GM03348 (cell line): ENCODE data around the gene COBLL1.
A peak's percentile ranks its signal among the peaks of the same experiment; 100 is the strongest.
"Not testable (repeated sequence)": the region's sequence is repeated elsewhere in the genome, so short reads cannot be mapped to it uniquely, and the experiment has no call there.

Experiments used
- DNase-seq: peaks from one replicate; pipeline ENCODE4 v3.0.0; 2012; ENCODE audit warnings: low spot score

COBLL1 gene

DNA sequence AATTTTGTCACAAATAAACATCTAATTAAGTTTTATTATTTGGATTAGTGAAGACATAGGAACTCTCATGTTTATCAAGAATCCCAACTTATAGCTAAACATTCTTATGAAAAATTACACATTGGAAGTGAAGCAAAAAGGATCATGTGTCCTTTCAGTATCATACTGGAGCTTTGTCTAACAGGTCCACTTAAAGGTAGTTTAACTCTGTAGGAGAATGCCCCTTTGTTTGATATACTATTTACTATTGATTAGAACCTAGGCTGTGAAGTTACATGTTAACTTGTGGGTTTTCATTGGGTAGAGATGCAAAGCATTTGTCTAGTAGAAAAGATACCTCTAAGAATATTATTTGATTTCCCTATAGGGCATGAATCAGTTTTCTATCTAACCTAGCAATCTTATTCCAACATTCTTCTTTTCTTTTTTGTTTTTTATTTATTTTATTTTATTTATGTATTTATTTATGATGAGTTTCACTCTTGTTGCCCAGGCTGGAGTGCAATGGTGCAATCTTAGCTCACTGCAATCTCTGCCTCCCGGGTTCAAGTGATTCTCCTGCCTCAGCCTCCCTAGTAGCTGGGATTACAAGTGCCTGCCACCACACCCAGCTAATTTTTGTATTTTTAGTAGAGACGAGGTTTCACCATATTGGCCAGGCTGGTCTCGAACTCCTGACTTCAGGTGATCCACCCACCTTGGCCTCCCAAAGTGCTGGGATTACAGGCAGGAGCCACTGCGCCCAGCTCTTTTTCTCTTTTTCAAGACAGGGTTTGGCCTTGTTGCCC lies 18.5 kb upstream of the COBLL1 start:
- DNase-seq: not testable (repeated sequence)

DNA sequence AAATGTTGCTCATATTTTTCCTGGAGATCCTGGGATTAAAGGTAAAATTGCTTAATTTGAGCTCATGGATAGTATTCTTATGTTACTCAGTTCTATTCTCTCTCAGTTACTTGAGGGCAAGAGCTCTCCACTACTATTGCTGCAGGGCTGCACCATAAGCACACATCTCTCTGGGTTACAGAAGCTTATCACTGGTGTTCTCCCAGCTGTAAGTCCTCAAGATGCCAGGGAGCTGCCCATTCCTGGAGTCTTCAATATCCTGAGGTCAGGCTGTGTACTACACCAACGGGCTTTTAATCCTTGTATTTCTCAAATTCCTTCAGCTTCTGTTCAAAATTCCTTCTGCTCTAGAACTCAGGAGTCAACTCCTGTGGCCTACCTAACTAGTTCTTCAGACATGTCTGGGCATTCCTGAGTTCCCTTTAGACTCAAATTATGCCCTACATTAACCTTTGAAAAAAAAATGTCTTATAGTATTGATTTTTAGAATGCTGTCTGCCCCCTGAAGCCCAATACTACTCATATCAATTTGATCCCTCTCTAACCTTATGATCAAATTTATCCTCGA lies 17.7 kb upstream of the COBLL1 start:
- no peak for DNase-seq

DNA sequence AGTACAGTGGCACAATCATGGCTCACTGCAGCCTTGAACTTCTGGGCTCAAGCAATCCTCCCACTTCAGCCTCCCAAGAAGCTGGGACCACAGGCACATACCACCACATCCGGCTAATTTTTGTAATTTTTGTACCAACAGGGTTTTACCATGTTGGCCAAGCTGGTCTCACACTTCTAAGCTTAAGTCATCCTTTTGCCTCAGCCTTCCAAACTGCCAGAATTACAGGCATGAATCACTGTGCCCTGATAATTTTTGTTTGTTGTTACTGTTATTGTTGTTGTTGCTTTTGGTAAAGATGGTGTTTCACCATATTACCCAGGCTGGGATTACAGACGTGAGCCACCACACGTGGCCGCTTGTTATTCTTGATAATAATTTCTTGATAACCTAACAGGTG lies 10.5 kb upstream of the COBLL1 start:
- DNase-seq: no peak

DNA sequence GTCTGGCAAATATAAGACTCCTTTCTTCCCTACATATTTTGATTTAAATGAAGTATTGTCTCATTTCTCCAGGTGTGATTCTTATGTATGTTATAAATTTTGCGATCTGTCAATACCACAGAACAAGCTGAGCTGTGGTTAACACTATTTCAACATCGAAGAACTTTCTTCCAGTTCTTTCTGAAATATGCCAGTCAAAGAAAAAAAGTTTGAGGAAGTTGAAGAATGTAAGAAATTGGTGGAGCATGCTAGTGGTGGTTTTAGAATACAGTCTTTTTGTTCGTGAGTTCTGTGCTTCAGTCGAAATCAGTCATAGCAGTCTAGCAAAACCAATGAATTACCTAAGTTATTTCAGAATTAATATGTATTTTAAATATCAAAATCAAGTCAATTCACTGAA lies 8.6 kb upstream of the COBLL1 start:
- DNase-seq: no peak

DNA sequence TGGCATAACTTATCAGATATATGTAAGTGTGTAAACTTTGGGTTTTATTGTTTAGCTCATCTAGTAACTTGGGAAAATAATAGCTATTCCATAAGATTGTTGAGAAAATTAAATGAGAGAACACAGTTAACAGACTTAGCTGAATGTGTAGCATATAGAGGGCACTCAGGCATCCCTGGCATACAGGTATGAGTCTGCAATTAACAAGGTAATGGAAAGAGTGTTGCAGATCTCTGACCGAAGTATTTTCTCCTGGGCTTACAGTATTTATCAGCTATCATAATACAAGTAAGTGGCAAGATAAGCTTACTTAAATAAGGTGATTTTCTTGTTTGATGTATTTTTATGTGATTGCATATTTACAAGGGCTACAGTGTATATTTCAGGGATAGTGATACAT lies 7.9 kb upstream of the COBLL1 start:
- no peak for DNase-seq

DNA sequence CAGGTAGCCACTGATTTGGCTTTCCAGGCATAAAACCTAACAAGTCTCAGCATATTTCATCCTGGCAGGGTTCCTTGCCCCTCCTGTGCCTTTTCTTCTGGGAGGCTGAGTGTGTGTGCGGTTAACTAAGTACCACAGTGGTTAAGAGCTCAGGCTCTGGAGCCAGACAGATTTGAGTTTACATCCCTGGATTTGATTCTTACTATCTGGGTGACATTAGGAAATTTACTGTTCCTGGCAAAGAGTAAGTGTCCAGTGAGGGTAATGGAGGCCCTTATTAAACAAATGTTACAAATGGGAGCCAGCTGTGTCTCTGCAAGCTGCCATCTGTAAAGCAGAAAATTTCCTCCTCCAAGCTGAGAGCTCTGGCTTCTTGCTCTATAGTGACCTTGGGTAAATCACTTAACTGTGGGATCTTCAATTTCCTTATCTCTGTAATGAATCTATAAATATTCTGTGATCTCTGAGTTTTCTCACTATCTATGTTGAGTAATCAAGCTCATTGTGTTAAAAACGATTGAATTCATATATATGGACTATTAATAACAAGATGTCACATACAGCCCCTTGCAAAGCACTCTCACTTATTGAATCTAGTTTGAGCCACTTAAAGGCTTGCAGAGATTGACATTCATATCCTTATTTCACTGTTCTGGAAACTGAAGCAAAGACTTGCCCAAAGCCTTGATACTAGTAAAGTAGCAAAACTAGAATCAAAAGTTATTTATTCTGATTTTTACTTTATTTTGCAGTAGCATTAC lies 6.5 kb upstream of the COBLL1 start:
- DNase-seq: no peak

DNA sequence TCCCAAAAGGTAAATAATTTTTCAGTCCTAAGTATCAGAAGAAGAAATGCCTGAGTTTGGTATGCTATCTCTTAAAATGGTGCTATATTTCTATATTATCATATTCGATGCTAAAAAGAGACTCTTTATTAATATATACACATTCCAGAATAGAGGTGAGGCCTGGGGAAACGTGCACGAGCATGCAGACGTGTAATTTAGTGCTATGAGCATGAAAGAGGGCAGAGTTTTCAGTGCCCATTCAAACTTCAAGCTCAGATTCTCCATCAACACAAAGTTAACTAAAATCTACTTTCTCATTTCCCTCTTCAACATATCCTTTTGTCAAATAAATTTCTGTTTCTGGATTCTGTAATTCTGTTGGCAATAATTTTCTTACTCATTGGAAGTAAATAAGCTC lies 5.7 kb upstream of the COBLL1 start:
- DNase-seq: no peak

DNA sequence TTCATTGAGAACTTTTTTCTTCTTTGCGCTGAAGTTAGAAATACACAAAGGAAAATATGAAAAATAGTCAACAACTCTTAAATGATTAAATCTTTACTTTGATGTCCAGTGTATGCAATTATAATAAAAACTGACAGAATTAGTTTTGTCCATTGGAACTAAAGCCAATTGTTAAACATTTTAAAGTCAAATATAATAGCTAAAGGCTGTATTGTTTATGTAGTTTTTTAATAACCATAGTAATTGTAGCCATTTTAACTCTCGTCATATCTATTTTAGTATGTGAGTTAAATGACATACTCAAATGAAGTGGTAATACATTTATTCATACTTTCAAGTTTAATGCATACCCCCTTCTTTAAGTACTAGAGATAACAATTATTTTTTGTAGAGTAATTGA lies 4.7 kb upstream of the COBLL1 start:
- no peak for DNase-seq

DNA sequence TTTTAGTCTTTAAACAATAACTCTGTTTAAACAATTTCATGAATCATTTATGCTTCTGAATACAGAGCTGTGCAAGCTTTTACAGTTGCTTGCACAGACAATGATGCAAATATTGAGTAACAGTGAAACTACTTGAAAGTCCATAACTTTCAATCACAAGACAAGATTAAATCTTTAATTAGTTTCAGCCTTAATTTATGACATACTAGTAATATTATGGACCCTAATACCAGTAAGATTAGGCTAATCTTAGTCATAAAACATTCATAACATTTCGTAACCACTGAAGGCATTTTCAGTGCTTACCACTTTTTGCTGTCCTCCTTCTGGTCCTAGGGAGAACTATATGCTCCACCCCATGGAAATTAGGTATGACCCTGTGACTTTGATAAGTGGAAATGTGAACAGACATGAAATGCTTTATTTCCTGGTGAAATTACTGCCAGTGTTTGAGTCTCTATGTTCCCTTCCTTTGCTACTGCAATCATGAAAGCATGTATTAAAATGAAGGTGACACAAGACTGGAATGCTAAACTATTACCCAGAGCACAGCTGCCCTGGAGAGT lies 1.8 kb upstream of the COBLL1 start:
- peak; percentile 27 for DNase-seq

DNA sequence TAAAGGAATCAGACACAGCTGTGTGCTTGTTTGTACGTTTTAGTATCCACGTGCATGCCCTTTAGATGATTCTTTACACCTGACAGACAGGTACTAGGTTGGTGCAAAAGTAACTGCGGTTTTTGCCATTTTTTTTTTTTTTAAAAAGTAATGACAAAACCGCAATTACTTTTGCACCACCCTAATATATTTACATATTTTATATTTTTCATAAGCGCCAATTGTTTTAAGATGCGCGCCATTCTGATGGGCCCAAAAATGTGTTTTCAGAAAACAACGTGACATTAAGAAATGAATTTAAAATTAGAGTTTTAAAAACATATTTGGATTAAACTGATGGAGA lies 972 bp upstream of the COBLL1 start:
- no peak for DNase-seq

DNA sequence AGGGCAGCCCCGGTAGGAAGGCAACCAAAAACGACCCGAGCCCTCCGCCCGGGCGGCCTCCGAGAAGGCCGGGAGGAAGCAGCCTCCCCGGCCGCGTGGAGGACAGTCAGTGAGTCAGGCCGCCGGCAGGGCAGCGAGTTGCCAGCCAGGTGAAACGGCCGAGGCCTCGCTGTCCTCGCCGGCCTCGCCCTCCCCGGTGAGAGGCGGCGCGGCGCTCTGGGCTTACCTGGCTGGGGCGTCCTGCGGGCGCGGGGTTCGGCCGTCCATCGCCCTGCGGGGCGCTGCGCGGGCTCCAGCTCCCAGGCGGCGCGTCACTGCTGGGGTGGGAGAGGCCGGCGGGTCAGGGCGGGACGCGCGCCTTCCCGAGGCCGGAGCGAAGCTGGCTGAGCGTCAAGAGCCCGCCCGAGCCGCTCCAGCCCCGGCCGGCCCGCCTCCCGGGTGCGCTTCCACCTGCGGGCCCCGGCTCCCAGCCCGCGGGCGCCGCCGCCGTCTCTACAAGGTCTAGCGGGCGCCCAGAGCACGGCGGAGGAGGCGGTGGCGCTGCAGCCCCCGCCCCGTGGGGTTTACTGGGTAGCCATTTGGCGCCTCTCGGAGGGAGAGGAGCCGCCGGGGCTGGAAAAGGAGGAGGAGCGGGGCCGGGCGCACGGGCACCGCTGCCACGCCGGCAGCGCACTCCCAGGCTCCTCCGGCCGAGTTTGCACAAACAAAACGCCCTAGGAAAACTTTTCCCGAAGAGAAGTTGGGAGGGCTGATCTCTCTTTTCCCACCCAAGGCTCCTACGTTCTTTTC lies 499 bp downstream of the COBLL1 start:
- DNase-seq: peak; percentile 89

DNA sequence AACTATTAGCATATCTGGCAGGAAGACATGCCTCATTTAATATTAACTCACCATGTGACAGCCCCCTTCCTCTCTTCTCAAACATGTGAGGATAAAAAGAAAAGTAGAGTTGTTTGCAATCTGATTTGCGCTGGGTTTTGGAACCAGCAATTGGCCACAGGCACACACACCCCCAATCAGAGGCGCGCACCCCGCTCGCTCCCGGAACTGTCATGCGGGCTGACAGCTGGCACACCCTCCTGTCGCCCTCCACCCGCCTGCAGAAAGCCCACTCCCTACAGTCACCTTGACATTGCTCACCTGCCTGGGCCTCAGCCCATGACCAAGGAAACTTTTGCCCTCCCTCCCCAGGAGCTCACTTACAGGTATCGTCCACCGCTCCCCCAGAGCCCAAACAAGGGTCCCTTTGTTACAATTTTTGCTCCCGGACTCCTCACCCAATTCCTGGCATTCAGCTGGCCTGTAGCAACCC lies 1.1 kb downstream of the COBLL1 start:
- peak; percentile 30 for DNase-seq

DNA sequence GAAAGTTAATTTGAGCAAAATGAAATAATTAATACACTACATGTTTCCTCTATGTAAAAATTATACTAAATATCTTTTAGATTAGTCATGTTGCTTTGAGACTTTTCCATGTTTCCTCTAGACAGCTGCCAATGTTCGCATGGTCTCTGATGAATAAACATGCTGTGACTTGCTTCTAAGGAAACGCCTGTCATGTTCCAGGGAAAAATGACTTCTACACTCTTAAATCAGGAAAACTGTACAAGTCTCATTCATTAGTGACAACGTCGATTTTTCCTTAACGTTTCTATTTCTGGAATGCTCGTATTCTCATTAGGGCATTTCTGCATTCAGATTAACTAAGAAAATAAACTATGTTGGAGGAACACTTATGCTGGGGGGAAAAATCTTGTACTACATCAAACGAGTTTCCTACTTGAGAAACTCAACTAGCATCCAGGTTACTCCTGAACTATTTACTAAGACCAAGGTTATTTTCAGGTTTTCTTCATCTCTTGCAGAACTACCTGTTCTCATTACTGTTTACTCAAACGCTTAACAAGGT lies 1.6 kb downstream of the COBLL1 start:
- peak; percentile 42 for DNase-seq

DNA sequence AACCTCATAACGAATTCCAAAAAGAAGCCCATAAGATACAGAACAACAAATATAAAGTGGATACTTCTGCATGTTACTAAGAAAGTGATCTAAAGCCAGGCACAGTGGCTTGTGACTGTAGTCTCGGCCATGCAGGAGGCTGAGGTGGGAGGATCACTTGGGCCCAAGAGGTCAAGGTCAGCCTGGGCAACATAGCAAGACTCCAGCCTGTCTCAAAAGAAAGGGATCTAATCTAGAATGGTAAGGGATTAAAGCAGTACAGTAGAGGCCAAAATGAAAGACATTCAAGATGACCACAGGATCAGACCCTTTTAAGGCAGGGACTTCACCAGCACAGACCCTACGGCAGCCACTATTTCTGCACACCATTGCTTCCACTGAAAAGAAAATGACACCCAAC lies 3.8 kb downstream of the COBLL1 start:
- no peak for DNase-seq

DNA sequence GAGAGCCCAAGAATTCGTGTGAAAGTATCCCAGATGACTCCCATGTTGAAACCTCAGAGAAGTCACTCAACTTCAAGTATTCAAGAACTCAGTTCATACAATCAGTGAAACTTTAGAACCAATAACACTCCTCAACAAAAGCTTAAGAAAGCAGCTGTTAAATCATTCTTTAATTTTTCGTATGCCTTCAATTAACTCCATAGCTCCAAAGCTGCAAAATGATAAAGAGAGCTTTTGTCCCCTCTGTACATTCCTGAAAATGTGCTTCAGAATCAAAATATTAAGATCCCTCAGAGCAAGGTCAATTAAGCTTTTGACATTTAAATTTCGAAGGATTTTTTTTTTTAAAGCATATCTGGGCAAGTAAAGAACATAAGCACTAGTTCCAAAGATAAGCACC lies 4.7 kb downstream of the COBLL1 start:
- DNase-seq: no peak

DNA sequence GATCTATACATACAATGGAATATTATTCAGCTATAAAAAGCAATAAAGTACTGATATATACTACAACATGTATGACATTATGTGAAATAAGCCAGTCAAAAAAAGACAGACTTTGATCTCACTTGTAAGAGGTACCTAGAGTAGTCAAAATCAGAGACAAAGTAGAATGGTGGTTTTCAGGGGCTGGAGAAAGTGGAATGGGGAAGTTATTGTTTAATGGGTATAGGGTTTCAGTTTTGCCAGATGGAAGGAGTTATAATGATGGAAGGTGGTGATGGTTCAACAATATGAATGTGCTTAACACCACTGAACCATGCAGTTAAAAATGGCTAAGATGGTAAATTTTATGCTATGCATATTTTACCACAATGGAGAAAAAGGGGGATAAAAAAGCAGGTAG lies 6.3 kb downstream of the COBLL1 start:
- DNase-seq: no peak

DNA sequence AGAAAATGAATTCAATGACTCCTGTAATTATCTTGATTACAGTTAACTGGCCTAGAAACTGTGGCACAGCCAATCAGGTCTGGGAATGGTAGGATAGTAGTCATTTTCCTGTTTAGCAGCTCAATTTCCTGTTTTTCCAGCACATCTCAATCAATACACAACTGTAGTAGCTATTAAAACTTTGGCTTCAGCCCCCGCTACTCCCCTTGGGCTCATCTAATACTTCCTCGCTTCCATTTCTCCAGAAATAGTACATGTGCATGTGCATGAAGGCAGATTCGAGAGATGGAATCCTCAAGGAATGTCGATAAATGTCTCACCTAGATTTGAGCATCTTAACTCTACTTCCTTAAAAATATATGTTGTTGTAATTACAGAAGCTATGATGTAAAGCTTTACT lies 9.7 kb downstream of the COBLL1 start:
- no peak for DNase-seq

DNA sequence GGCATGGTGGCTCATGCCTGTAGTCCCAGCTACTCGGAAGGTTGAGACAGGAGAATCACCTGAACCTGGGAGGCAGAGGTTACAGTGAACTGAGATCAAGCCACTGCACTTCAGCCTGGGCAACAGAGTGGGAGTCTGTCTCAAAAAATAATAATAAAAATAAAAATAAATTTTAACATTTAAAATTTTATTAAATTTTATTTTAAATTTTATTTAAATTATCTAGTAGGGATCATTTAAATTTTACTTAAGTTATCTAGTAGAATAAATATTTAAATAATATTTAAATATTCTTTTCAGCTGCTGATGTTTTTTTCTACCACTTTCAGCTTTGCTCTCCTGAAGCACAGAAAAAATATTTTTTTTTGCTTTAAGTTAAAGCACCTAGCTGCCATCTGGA lies 10.4 kb downstream of the COBLL1 start:
- no peak for DNase-seq

DNA sequence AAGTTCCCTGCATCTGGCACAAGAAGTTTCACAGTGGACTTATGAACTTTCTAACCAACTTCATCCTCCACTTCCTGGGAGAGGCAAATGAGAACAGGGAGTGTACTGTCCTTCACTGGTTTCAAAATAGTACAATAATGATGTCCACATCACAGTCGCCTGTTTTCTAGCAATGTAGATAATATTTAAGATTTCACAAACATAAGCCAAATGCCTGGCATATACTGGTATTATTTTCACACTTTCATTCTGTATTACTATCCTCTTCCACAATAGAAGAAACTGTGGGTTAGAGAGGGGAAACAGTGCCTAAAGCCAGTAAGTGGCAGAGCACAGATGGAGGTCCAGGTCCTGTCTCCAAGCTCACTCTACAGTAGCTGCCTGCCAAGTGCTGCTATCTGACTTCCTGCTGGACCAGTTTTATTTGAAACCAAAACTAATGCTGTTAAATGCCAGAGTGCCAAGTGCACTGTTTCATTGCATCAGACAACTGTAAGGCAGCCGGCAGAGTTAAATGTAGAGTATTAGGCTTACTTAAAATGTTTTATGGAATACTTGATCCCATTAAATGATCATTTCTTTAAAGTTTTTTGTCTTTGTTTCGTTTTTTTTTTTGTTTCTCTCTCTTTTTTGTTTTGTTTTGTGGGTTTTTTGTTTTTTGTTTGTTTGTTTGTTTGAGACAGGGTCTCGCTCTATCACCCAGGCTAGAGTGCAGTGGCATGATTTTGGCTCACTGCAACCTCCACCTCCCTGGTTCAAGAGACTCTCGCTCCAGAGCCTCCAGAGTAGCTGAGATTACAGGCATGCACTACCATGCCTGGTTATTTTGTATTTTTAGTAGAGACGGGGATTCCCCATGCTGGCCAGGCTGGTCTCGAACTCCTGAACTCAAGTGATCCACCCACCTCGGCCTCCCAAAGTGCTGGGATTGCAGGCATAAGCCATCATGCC lies 15.1 kb downstream of the COBLL1 start:
- DNase-seq: peak; percentile 58

DNA sequence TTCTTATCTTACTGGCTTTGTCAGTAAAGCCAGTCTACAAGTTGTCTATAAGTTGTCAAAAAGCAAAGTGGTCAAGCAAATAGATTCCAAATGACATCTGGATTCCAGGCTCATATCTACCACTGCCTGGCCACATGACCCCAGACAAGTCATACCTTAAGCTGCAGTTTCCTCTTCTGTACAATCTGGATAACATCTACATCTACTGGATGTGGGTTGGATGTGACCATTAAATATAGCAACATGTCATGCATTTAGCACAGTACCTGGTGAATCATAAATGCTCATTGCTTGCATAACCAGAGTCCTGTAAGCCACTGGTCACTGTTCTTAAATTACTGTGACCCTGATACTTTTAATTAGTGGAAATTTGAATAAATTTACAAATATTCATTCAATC lies 16.8 kb downstream of the COBLL1 start:
- DNase-seq: no peak

DNA sequence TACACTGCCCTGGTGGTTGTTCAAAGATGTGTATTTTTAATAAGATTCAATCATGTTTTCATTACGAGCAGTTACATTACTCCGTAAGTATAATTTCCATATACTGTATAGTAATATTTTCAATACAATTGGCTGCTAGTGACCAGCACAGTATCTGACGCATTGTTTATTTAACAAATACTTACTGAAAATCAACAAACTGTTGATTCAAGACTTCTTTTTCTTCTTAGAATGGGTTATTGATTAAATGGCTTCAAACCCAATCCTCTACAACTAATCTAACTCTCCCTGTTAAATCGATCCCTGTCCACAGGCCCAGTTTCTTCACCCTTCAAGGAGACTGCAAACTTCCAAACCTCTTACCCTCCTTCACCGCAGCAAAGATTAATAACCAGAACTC lies 18.5 kb downstream of the COBLL1 start:
- DNase-seq: no peak
